Caco-2 (cell line): ENCODE measurements around the gene LRRC36. TPM values are rescaled to one million over a fixed set of nuclear protein-coding genes. Genes with fewer than 3 reads are reported as not detected.

Source experiments
- BruUV-seq: library from RNA; stranded (reverse); fragments of 400-500 nt; replicated peaks from 2 replicates; lab custom pipeline; 2021; lab: Mats Ljungman, UMichigan
- CTCF ChIA-PET: fragments of 300-600 bp; sonication (Branson Sonifier 250); formaldehyde crosslinking; loops from one replicate; lab custom pipeline; 2022; ENCODE audit warnings: antibody characterized with exemption; lab: Charles Lee
- POLR2A ChIA-PET: fragments of 300-600 bp; sonication (Branson Sonifier 250); formaldehyde crosslinking; loops from one replicate; lab custom pipeline; 2022; ENCODE audit warnings: antibody characterized with exemption; lab: Charles Lee
- DNase-seq, 2 experiments: peaks; one replicate each; pipeline versions ENCODE4 v3.0.0 to v3.0.0-alpha.2; 2020 to 2022
- H3K27me3 ChIP-seq: replicated peaks from 2 replicates; pipeline ENCODE4 v1.6.0; 2011; ENCODE audit warnings: low read length; ENCODE audit not compliant: control insufficient read depth, insufficient read depth
- H3K36me3 ChIP-seq: 2 replicates; pipeline ENCODE4 v1.5.1; 2011; ENCODE audit warnings: low read length; ENCODE audit not compliant: control insufficient read depth, insufficient read depth
- H3K4me1 ChIP-seq: fragments of 250-450 bp; sonication (Bioruptor Pico); 2 replicates; pipeline ENCODE4 v1.5.1; 2020; ENCODE audit warnings: mild to moderate bottlenecking
- H3K4me3 ChIP-seq: 2 replicates; pipeline ENCODE4 v1.5.1; 2011; ENCODE audit warnings: low read depth, mild to moderate bottlenecking, control low read depth, low read length
- H3K9me3 ChIP-seq: fragments of 250-450 bp; sonication (Bioruptor Pico); 2 replicates; pipeline ENCODE4 v1.5.1; 2020; ENCODE audit warnings: mild to moderate bottlenecking, moderate library complexity
- H3K27ac Mint-ChIP-seq: one replicate; pipeline ENCODE4 v1.8.0; 2022; ENCODE audit warnings: mixed read lengths; ENCODE audit not compliant: unreplicated experiment
- H3K27me3 Mint-ChIP-seq: one replicate; pipeline ENCODE4 v1.8.0; 2022; ENCODE audit warnings: mixed read lengths; ENCODE audit not compliant: insufficient read depth, unreplicated experiment
- H3K36me3 Mint-ChIP-seq: one replicate; pipeline ENCODE4 v1.8.0; 2022; ENCODE audit warnings: mild to moderate bottlenecking, mixed read lengths; ENCODE audit not compliant: insufficient read depth, unreplicated experiment
- H3K4me1 Mint-ChIP-seq: one replicate; pipeline ENCODE4 v1.8.0; 2022; ENCODE audit warnings: low read depth, mixed read lengths; ENCODE audit not compliant: unreplicated experiment
- H3K4me3 Mint-ChIP-seq: one replicate; pipeline ENCODE4 v1.8.0; 2022; ENCODE audit warnings: mild to moderate bottlenecking, moderate library complexity, mixed read lengths; ENCODE audit not compliant: unreplicated experiment
- H3K9me3 Mint-ChIP-seq: one replicate; pipeline ENCODE4 v1.8.0; 2022; ENCODE audit warnings: mixed read lengths; ENCODE audit not compliant: unreplicated experiment
- intact Hi-C: fragments of 100-400 bp; cut with micrococcal nuclease; formaldehyde crosslinking; loops from one replicate; pipeline ENCODE4 v1.10.0; 2022; ENCODE audit not compliant: unreplicated experiment
- total RNA-seq: library from RNA; stranded (reverse); gene quantifications from 2 replicates; pipeline ENCODE4 v1.2.3, GENCODE V29; 2022
- TF ChIP-seq, protein P1 (sequence below), 2 experiments: fragments of 200-600 bp in 1 of 2; IDR thresholded peaks; 1 replicate in 1 of 2; 2 replicates in 1 of 2; pipeline versions ENCODE4 v1.5.1 to v1.8.0; 2011 to 2022; ENCODE audit warnings: antibody characterized with exemption in 1 of 2, control low read depth in 1 of 2, inconsistent platforms in 1 of 2, low read depth in 1 of 2, low read length in 1 of 2, mild to moderate bottlenecking in 1 of 2, moderate library complexity in 1 of 2; ENCODE audit not compliant: insufficient read depth in 1 of 2, severe bottlenecking in 1 of 2, unreplicated experiment in 1 of 2

Gene LRRC36
- total RNA-seq, 1 experiment from 2014 or later: not detected

DNA sequence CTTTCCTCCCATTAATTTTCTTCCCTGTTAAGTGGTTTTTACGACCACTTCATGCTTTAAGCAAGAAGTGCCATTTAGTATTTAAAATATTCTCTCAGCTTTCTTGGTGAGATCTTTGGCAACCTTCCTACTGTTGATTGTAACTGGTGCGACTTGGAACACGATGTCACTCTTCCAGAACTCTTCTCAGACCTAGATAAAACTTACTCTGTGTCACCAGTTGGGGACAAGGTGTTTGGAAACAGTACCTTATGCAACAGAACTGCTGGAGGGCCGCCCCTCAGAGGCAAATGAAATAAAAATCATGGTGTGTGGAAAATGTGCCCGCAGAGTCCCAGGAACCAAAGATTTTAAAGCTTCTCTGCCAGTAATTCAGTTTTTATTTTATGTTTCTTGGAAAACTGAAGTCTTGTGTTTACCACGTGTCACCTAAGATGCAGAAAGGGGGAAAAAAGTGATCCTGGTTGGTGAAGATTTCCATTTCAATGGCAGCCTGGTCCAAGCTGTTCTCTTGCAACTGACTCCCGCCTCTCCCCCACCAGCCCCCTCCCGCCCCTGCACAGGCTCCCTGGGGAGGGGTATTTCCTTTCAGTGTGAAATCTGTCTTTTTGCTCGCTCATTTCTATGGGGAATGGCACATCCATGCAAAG lies 97.1 kb downstream of the LRRC36 start:
- Histone ChIP-seq H3K9me3 (no peaks in the 10 kb centered on the region), H3K4me3 (no peak overlapping the region), H3K36me3 (no peaks in the 10 kb centered on the region), H3K27me3 (no peaks in the 10 kb centered on the region), H3K4me1 (peaks cover 27% of the 10 kb centered on the region)
- BruUV-seq: no TSS peak
- Mint-ChIP-seq H3K4me1 (peaks cover 24% of the 10 kb centered on the region), H3K36me3 (peaks cover 5% of the 10 kb centered on the region), H3K27me3 (no peaks in the 10 kb centered on the region), H3K27ac (no peak overlapping the region), H3K4me3 (no peak overlapping the region), H3K9me3 (no peaks in the 10 kb centered on the region)
- intact Hi-C loops: no loop called here
- CTCF ChIA-PET: interaction anchor here (0.6 to 1.1 kb wide), 2 partner anchors 19 to 42 kb away, joined by 3 to 4 read pairs; no protein-coding TSS in a partner anchor
- DNase-seq: no peak
- POLR2A ChIA-PET: no interaction called here
- TF ChIP-seq, protein P1, sequence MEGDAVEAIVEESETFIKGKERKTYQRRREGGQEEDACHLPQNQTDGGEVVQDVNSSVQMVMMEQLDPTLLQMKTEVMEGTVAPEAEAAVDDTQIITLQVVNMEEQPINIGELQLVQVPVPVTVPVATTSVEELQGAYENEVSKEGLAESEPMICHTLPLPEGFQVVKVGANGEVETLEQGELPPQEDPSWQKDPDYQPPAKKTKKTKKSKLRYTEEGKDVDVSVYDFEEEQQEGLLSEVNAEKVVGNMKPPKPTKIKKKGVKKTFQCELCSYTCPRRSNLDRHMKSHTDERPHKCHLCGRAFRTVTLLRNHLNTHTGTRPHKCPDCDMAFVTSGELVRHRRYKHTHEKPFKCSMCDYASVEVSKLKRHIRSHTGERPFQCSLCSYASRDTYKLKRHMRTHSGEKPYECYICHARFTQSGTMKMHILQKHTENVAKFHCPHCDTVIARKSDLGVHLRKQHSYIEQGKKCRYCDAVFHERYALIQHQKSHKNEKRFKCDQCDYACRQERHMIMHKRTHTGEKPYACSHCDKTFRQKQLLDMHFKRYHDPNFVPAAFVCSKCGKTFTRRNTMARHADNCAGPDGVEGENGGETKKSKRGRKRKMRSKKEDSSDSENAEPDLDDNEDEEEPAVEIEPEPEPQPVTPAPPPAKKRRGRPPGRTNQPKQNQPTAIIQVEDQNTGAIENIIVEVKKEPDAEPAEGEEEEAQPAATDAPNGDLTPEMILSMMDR (IDR thresholded peaks at IDR 0.05; ENCODE audit: insufficient read depth in 1 of 2, low read depth in 1 of 2, low read length in 1 of 2, severe bottlenecking in 1 of 2, unreplicated experiment in 1 of 2): no peak

DNA sequence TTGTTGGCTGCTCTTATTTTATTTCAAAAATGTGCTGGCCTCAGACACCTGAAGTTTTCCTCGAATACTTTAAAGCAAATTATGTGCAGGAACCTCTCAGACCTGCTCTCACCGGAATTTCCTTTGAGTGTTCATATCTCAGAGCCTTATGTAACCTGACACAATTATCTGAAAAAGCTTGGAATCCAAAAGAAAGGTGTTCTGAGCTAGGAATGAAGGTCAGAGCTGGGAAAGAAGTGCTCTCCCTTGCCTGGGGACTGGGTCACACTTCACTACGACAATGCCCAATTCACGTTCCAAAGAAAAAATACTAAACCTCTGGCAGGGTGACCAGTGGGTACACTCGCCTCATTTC lies 97.6 kb downstream of the LRRC36 start:
- no TSS peak for BruUV-seq
- TF ChIP-seq, protein P1 (IDR thresholded peaks at IDR 0.05; ENCODE audit: insufficient read depth in 1 of 2, low read depth in 1 of 2, low read length in 1 of 2, severe bottlenecking in 1 of 2, unreplicated experiment in 1 of 2): no peak
- H3K27ac Mint-ChIP-seq: no peak overlapping the region
- no peaks in the 10 kb centered on the region for H3K9me3 ChIP-seq
- no peaks in the 10 kb centered on the region for H3K27me3 ChIP-seq
- POLR2A ChIA-PET: no interaction called here
- H3K4me1 ChIP-seq: peaks cover 26% of the 10 kb centered on the region
- no peaks in the 10 kb centered on the region for H3K9me3 Mint-ChIP-seq
- DNase-seq: no peak
- peaks cover 21% of the 10 kb centered on the region for H3K4me1 Mint-ChIP-seq
- no peaks in the 10 kb centered on the region for H3K27me3 Mint-ChIP-seq
- peaks cover 5% of the 10 kb centered on the region for H3K36me3 Mint-ChIP-seq
- CTCF ChIA-PET: interaction anchor here (0.6 to 1.1 kb wide), 2 partner anchors 19 to 41 kb away, joined by 3 to 4 read pairs; no protein-coding TSS in a partner anchor
- H3K4me3 Mint-ChIP-seq: no peak overlapping the region
- no peaks in the 10 kb centered on the region for H3K36me3 ChIP-seq
- H3K4me3 ChIP-seq: no peak overlapping the region
- intact Hi-C loops: no loop called here

DNA sequence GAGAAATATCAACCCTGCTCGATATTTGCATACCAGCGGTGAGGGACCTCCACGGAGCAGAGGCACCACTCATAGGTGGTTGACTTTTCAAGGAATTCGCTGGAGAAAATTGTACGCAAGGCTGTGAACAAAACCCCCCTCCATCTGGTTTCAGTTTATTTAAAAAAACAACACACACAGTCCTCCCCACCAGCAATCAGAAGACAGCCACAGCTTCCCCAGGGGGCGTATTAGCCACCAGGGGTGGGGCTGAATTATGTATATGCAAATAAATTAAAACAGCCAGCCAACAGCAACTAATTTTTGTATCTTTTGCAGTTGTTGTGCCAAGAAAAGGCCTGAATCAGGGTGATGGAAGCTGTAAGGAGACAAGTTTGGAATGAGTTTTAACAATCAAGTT lies 98.4 kb downstream of the LRRC36 start:
- DNase-seq: no peak
- Histone ChIP-seq H3K36me3 (no peaks in the 10 kb centered on the region), H3K27me3 (no peaks in the 10 kb centered on the region), H3K4me3 (no peak overlapping the region), H3K4me1 (peaks cover 25% of the 10 kb centered on the region), H3K9me3 (no peaks in the 10 kb centered on the region)
- Mint-ChIP-seq H3K27ac (no peak overlapping the region), H3K27me3 (no peaks in the 10 kb centered on the region), H3K4me1 (peaks cover 14% of the 10 kb centered on the region), H3K4me3 (no peak overlapping the region), H3K9me3 (no peaks in the 10 kb centered on the region), H3K36me3 (peaks cover 5% of the 10 kb centered on the region)
- POLR2A ChIA-PET: interaction anchor here (0.5 kb wide), 1 partner anchor 53 kb away, joined by 5 read pairs; no protein-coding TSS in a partner anchor
- CTCF ChIA-PET: no interaction called here
- no TSS peak for BruUV-seq
- TF ChIP-seq, protein P1 (IDR thresholded peaks at IDR 0.05; ENCODE audit: insufficient read depth in 1 of 2, low read depth in 1 of 2, low read length in 1 of 2, severe bottlenecking in 1 of 2, unreplicated experiment in 1 of 2): no peak
- intact Hi-C loops: no loop called here
